HEK293T (cell line): Measurements from ENCODE around the gene RCAN1.

Source experiments
- CTCF ChIA-PET: fragments of 350-600 bp; formaldehyde crosslinking; extraction: SDS; loops from one replicate; lab custom pipeline; 2021; ENCODE audit warnings: antibody characterized with exemption, inconsistent platforms; lab: Yijun Ruan, JAX
- POLR2A ChIA-PET: fragments of 350-600 bp; formaldehyde crosslinking; extraction: SDS; loops from one replicate; lab custom pipeline; 2020; ENCODE audit warnings: antibody characterized with exemption, inconsistent platforms; lab: Yijun Ruan, JAX
- DNase-seq: peaks from one replicate; pipeline ENCODE4 v3.0.0; 2012; ENCODE audit warnings: mixed read lengths; ENCODE audit errors: extremely low spot score
- ARNT ChIP-seq: fragments of 450-650 bp; IDR thresholded peaks from 2 replicates; pipeline ENCODE4 v1.6.1; 2017; ENCODE audit warnings: mild to moderate bottlenecking
- BHLHE40 ChIP-seq: fragments of 450-650 bp; IDR thresholded peaks from 2 replicates; pipeline ENCODE4 v1.6.1; 2016; ENCODE audit warnings: mild to moderate bottlenecking, moderate library complexity, borderline replicate concordance
- CTBP1 ChIP-seq: fragments of 450-650 bp; IDR thresholded peaks from 2 replicates; pipeline ENCODE4 v1.6.1; 2016; ENCODE audit warnings: borderline replicate concordance
- ELF4 ChIP-seq: fragments of 450-650 bp; IDR thresholded peaks from 2 replicates; pipeline ENCODE4 v1.6.1; 2017; ENCODE audit warnings: antibody characterized with exemption
- FOXA1 ChIP-seq: fragments of 450-650 bp; IDR thresholded peaks from 2 replicates; pipeline ENCODE4 v1.6.1; 2016; ENCODE audit warnings: mild to moderate bottlenecking
- FOXK2 ChIP-seq: fragments of 450-650 bp; IDR thresholded peaks from 2 replicates; pipeline ENCODE4 v1.6.1; 2016; ENCODE audit warnings: mild to moderate bottlenecking
- FOXM1 ChIP-seq: fragments of 450-650 bp; IDR thresholded peaks from 2 replicates; pipeline ENCODE4 v1.6.1; 2017; ENCODE audit warnings: mild to moderate bottlenecking, borderline replicate concordance
- HDGF ChIP-seq: fragments of 450-650 bp; IDR thresholded peaks from 2 replicates; pipeline ENCODE4 v1.6.1; 2017; ENCODE audit warnings: antibody characterized with exemption, borderline replicate concordance
- L3MBTL2 ChIP-seq: fragments of 450-650 bp; conservative IDR thresholded peaks from 2 replicates; pipeline ENCODE4 v1.6.1; 2016; ENCODE audit warnings: mild to moderate bottlenecking
- LEF1 ChIP-seq: fragments of 450-650 bp; IDR thresholded peaks from 2 replicates; pipeline ENCODE4 v1.6.1; 2017; ENCODE audit warnings: mild to moderate bottlenecking, borderline replicate concordance
- NFRKB ChIP-seq: fragments of 450-650 bp; IDR thresholded peaks from 2 replicates; pipeline ENCODE4 v1.6.1; 2016; ENCODE audit warnings: mild to moderate bottlenecking, moderate library complexity
- PKNOX1 ChIP-seq: fragments of 450-650 bp; IDR thresholded peaks from 2 replicates; pipeline ENCODE4 v1.6.1; 2016
- SP1 ChIP-seq: fragments of 450-650 bp; IDR thresholded peaks from 2 replicates; pipeline ENCODE4 v1.6.1; 2017
- SUZ12 ChIP-seq: fragments of 450-650 bp; IDR thresholded peaks from 2 replicates; pipeline ENCODE4 v1.6.1; 2016; ENCODE audit warnings: mild to moderate bottlenecking
- TARDBP ChIP-seq: fragments of 450-650 bp; IDR thresholded peaks from 2 replicates; pipeline ENCODE4 v1.6.1; 2016
- ZNF384 ChIP-seq: fragments of 450-650 bp; IDR thresholded peaks from 2 replicates; pipeline ENCODE4 v1.6.1; 2016

Gene RCAN1

GRCh38 chr21:34617753-34618339 is 2.9 kb upstream of the RCAN1 start:
- no peak for TF ChIP-seq NFRKB
- TF ChIP-seq PKNOX1: no peak
- no peak for TF ChIP-seq BHLHE40
- TF ChIP-seq LEF1: no peak
- no peak for TF ChIP-seq FOXM1
- TF ChIP-seq CTBP1: no peak
- no peak for TF ChIP-seq HDGF
- no peak for TF ChIP-seq ARNT
- no peak for TF ChIP-seq L3MBTL2
- TF ChIP-seq FOXA1: no peak
- TF ChIP-seq SP1: no peak
- DNase-seq: no peak
- ChIA-PET CTCF (no interaction called here), POLR2A (no interaction called here)

GRCh38 chr21:34615487-34615814 is 538 bp upstream of the RCAN1 start:
- no peak for DNase-seq
- CTCF ChIA-PET: no interaction called here
- POLR2A ChIA-PET: no interaction called here
- TF ChIP-seq FOXK2 (no peak), LEF1 (no peak), ELF4 (no peak), ARNT (no peak), ZNF384 (no peak), SUZ12 (no peak), BHLHE40 (no peak), PKNOX1 (no peak), NFRKB (no peak), TARDBP (no peak), CTBP1 (no peak), L3MBTL2 (no peak; the same call in 1 of the 2 replicates)

- TF ChIP-seq NFRKB: no peak
- no peak for TF ChIP-seq FOXA1
- TF ChIP-seq L3MBTL2: no peak
- TF ChIP-seq LEF1: no peak
- TF ChIP-seq FOXM1: no peak
- TF ChIP-seq HDGF: no peak
- no peak for TF ChIP-seq ELF4
- TF ChIP-seq PKNOX1: no peak
- TF ChIP-seq FOXK2: no peak
- no peak for TF ChIP-seq BHLHE40
- no peak for TF ChIP-seq ZNF384
- TF ChIP-seq SUZ12: no peak
- no peak for TF ChIP-seq CTBP1
- TF ChIP-seq TARDBP: no peak
- DNase-seq: no peak
- ChIA-PET CTCF (interaction anchor here (2.8 kb wide), 1 partner anchor 11 kb away, joined by 25 read pairs; no protein-coding TSS in a partner anchor), POLR2A (no interaction called here)
Observed at GRCh38 chr21:34613679-34614627, 960 bp downstream of the RCAN1 start.

- ChIA-PET CTCF (interaction anchor here (1.3 to 2.8 kb wide), 3 partner anchors 10 to 250 kb away, joined by 3 to 25 read pairs (median 3); no protein-coding TSS in a partner anchor), POLR2A (no interaction called here)
- TF ChIP-seq SUZ12: no peak
- no peak for TF ChIP-seq L3MBTL2
- no peak for TF ChIP-seq TARDBP
- TF ChIP-seq PKNOX1: no peak
- no peak for TF ChIP-seq FOXK2
- TF ChIP-seq CTBP1: no peak
- TF ChIP-seq NFRKB: no peak
- no peak for TF ChIP-seq LEF1
- no peak for TF ChIP-seq FOXA1
- DNase-seq: no peak
Observed at GRCh38 chr21:34612557-34612956, 2.4 kb downstream of the RCAN1 start.

- TF ChIP-seq TARDBP (no peak), LEF1 (no peak), NFRKB (no peak), PKNOX1 (no peak), L3MBTL2 (no peak), SUZ12 (no peak), BHLHE40 (no peak), FOXK2 (no peak), FOXA1 (no peak), ARNT (no peak), SP1 (no peak), HDGF (no peak), ZNF384 (no peak), CTBP1 (no peak), ELF4 (no peak), FOXM1 (no peak)
- no peak for DNase-seq
- ChIA-PET CTCF (interaction anchor here (1.3 to 2.8 kb wide), 3 partner anchors 9 to 250 kb away, joined by 3 to 25 read pairs (median 3); no protein-coding TSS in a partner anchor), POLR2A (no interaction called here)
Observed at GRCh38 chr21:34612056-34612455, 2.9 kb downstream of the RCAN1 start.
